Measurements from ENCODE around the gene ZDBF2.
"Not testable (repeated sequence)": the region's sequence is repeated elsewhere in the genome, so short reads cannot be mapped to it uniquely, and the experiment has no call there.

ZDBF2 gene

DNA sequence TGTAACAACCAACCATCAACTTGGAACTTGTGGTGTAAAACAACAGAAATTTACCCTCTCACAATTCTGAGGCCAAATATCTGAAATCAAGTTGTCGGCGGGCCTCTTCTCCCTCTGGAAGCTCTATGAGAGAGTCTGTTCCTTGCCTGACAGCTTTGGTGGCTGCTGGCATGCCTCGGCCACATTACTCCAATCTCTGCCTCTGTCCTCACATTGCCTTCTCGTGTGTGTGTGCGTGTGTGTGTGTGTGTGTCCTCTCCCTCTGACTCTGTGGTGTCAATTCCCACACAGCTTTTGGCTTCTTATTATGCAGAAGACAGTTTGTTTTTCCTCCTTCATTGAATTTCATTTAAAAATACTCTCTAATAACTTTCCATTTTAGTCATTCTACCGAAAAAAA is 50.4 kb downstream of the ZDBF2 start:
- no peak for DNase-seq

DNA sequence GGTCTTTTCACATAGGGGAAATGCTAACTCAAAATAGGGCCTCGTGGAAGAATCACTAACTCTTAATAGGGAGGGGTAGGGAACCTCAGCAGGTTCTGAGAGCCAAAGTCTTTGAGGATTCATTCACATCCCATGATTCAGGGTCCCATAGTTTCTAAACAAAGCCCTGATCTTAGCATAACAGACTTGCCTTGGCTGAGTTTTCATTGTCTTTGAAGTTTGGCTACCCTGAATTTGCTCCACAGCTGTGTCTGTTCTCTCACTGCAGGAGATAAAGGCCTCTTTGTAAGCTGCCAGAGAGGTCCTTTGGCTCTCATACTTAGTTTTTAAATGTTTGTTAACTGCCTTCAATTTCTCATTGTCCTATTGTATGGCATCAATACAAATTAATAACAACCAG is 54.5 kb downstream of the ZDBF2 start:
- DNase-seq, result no peak

DNA sequence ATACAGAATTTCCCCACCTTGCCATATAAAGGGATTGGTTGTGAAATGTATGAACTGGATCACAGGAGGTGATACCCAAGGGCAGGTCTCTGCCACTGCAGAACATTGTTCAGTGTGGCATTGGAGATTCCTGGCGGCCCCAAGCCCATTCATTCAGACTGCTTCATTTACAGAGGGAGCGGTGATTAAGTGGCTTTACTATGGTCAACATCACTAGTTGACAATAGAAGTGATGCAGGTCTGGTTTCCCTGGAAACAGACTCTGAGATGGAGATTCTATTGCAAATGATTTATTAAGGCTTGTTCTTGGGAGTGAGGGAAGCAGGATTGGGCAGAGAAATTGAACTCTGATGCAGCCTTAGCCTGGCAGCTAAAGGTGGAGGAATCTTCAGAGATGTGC is 62.4 kb downstream of the ZDBF2 start:
- no peak for DNase-seq

GRCh38 chr2:206337956-206338355 is 63.5 kb downstream of the ZDBF2 start:
- DNase-seq, result no peak

GRCh38 chr2:206341396-206341795 is 66.9 kb downstream of the ZDBF2 start:
- DNase-seq, result no peak

DNA sequence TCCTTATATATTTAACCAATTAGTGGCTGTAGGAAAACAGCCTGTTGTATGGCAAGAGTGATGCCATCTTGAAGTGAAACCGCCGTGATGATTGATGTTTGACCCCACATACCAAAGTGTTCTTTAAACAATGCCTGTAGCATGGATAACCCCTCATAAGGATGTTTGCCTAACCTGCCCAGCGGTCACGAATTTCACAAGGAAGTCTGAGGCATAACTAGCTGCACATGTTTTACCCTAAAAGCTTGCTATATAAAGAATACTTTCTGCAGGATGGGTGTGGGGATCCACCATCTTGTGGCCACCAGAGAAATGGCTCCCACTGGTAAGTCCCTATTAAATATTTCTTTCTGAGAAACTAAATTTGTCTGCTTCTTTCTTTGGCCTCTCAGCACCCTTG is 68.7 kb downstream of the ZDBF2 start:
- DNase-seq, result no peak

- no peak for DNase-seq
Observed at GRCh38 chr2:206343816-206344215, 69.4 kb downstream of the ZDBF2 start.

GRCh38 chr2:206345606-206346005 is 71.1 kb downstream of the ZDBF2 start:
- DNase-seq, result no peak

DNA sequence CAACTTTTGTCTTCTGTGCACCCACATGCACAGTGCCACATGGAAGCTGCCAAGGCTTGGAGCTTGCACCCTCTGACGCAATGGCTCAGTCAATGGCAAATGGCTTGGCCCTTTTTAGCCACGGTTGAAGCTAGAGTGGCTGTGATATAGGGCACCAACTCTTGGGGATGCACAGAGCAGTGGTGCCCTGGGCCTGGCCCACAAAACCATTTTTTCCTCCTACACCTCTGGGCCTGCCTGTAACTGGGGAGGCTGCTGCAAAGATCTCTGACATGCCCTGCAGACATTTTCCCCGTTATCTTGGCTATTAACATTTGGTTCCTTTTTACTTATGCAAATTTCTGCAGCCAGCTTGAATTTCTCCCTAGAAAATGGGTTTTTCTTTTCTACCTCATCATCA is 74.9 kb downstream of the ZDBF2 start:
- DNase-seq, result no peak

DNA sequence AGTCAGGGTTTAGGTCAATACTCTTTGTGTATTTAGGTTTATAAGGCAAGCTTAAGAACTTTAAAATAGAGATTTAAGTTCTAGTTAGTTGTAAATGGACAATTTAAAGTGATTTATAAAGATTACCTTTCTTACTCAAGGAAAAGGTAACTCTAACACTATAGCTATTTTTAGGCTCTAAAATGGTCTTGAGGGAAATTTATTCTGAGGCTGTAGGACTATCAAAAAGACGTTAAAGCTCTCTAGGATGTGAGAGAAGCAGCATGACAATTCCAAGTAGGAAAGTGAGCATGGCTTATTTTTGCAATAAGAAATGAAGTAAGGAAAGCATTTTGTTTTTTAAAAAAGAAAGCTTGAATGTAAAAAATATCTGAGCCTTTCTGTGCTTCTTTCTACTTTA is 78.1 kb downstream of the ZDBF2 start:
- DNase-seq, result no peak

DNA sequence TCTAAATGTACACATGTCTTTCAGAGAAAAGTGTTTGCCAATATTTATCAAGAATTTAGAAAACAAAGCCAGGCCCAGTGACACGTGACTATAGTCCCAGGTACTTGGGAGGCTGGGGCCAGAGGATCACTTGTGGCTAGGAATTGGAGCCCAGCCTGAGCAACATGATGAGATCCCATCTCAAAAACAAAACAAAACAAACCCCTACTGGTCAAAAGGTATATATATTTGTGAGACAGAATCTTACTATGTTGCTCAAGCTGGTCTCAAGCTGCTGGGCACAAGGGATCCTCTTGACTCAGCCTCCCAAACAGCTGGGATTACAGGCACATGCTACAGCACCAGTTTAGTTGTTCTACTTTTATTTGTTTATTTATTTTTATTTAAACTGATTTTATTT is 79.2 kb downstream of the ZDBF2 start:
- no peak for DNase-seq

- no peak for DNase-seq
Observed at GRCh38 chr2:206354129-206354528, 79.7 kb downstream of the ZDBF2 start.

GRCh38 chr2:206356840-206357239 is 82.4 kb downstream of the ZDBF2 start:
- not testable (repeated sequence) for DNase-seq

GRCh38 chr2:206360840-206361239 is 86.4 kb downstream of the ZDBF2 start:
- not testable (repeated sequence) for DNase-seq

DNA sequence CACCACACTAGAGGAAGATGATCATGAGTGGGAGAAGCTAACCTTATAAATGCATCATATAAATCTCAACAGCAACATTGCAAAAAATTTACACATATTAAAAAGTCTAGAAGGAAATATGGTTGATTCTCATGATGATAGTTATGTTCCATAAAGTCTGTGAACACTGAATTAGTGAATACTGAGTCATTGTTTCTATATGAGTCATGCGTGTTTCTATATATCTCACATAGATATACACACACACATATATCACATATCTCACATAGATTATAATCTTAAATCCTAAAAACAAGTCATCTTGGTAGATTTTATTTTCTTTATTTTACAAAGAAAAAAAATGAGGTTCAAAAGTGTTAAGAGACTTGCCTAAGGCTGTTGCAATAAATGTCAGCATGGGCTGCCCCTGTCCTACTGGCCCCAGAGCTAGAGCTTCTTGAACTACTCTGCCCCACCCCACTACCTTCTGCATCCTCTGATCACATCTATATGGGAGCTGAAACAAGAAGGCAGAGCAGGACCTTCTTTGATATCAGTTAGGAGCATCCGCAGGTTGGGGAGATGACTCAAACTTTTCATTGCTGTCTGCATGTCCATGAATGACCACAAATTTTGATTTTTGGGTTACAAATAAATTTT is 87.1 kb downstream of the ZDBF2 start:
- DNase-seq, result no peak
